HG02973 (cell line): ENCODE measurements around the gene AHSG.

Source experiments
- ATAC-seq: cut with Tn5 transposase; IDR thresholded peaks from one replicate; pipeline ENCODE4 v1.9.1; 2021; ENCODE audit warnings: moderate library complexity; ENCODE audit not compliant: unreplicated experiment

The AHSG gene

DNA sequence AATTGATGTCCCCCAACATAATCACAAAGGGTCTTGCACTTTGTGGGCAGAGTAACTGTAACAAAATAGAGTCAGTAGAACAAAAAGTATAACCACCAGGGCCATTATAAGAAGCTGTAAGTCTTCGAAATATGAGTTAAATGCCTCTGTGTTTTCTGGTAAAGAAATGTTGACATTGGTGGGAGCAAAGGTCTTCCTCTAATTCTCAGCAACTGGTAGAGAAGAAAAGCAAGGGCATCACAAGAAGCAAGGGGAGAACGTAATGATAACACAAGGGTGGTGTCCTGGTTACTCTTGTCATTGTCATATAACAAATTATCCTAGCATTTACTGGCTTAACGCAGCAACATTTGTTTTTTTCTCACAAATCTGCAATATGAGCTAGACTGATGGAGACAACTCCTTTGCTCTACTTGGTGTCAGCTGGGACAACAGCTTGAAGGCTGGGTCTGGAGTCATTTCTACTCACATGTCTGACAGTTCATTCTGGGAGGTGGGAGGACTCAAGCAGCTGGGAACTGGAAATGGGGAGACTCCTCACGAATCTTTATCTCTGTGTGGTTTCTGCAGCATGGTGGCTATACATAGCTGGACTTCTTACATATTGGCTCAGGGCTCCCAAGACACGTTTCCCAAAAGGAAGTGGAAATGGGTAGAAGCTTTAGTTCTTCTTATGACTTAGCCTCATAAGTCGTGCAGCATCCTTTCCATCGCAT, 22.1 kb upstream of the AHSG start:
- ATAC-seq: no peak

GRCh38 chr3:186592682-186593081, 20.2 kb upstream of the AHSG start:
- no peak for ATAC-seq

DNA sequence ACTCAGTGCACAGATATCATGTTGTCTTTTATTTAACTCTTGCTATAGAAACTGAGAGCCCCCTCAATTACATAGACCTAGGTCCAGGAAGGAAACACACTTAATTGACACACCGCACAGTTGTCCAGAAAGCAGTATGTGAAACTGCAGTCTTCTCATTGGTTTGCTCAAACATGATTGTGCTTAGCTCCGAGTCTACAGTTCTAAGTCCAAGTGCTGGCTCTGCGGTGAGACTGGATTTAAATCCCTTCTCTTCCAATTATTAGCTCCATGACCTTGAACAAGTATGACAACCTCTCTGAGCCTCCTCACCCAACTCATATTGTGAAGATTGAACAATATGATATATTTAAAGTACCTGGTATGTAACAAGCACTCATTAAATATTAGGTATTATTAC, 19.0 kb upstream of the AHSG start:
- no peak for ATAC-seq

DNA sequence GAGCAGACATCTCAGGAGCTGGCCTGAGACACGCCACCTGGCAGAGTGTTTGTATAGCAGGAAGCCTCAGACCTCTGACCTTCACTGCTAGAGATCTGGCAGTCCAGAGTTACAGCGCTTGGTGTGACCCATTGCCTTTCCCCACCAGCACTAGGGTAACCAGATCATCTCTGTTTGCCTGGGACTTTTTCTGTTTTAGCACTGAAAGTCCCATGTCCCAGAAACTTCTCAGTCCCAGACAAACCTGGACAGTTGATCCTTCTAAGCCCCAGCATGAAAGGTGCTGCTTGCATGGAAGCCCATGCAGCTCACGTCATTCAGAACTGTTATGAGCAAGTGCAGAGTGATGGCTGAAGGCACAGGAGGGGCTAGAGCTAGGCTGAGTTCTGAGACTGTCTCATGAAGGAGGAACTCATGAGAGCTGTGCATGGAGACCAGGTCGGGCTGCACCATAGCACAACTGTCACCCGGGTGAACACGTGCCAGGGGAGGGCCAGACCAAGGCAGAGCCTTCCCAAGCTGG, 18.2 kb upstream of the AHSG start:
- ATAC-seq: no peak

DNA sequence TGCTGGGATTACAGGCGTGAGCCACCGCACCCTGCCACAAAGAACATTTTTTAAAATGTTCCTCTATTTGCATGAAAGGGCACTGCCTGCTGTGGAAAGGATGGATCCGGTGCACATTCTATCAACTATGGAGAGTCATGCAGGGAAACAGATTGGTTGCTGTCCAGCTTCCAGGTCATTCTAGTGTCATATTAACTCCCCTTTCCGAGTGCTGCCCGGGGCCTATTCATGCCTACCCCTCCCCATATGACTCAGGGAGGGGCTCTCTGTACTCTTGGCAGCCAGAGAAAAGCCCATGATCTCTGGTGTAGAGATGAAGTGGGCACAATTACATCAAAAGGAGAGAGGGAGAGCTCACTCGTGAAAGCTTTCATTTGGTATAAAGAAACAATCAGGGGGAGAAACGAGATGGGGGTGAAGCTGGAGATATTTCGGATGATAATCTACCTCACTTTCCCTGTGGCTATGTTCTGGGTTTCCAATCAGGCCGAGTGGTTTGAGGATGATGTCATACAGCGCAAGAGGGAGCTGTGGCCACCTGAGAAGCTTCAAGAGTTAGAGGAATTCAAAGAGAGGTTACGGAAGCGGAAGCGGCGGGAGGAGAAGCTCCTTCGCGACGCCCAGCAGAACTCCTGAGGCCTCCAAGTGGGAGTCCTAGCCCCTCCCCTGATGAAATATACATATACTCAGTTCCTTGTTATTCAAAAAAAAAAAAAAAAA, 16.1 kb upstream of the AHSG start:
- no peak for ATAC-seq

GRCh38 chr3:186598108-186598784, 14.6 kb upstream of the AHSG start:
- no peak for ATAC-seq

GRCh38 chr3:186598794-186599141, 14.1 kb upstream of the AHSG start:
- ATAC-seq: no peak

- ATAC-seq: no peak
Measured at GRCh38 chr3:186599142-186599784, 13.6 kb upstream of the AHSG start.

- ATAC-seq: no peak
Measured at GRCh38 chr3:186599785-186600166, 13.1 kb upstream of the AHSG start.

GRCh38 chr3:186600896-186601295, 12.0 kb upstream of the AHSG start:
- no peak for ATAC-seq

DNA sequence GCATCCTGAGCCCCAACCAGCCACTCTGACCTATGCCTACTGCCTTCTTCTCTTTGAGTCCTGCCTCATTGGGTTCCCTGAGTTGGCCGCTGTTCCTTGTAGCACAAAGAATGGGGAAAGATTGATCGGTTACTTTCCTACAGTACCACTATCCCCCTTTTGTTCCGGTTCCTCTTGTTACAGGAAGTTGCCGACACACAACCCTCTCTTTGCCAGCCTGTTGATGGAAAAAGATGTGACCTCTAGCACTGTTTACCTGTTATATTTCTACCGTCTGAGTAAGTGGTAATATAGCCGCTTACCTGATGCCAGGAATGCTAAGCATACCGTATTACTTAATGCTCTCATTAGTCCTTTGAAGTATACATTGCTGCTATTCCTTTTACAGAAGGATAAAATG, 9.7 kb upstream of the AHSG start:
- no peak for ATAC-seq

GRCh38 chr3:186605078-186605477, 7.8 kb upstream of the AHSG start:
- ATAC-seq: no peak

- ATAC-seq: no peak
Measured at GRCh38 chr3:186605561-186606545, 7.0 kb upstream of the AHSG start.

GRCh38 chr3:186608624-186609215, 4.1 kb upstream of the AHSG start:
- no peak for ATAC-seq

- ATAC-seq: no peak
Measured at GRCh38 chr3:186609247-186609868, 3.5 kb upstream of the AHSG start.

DNA sequence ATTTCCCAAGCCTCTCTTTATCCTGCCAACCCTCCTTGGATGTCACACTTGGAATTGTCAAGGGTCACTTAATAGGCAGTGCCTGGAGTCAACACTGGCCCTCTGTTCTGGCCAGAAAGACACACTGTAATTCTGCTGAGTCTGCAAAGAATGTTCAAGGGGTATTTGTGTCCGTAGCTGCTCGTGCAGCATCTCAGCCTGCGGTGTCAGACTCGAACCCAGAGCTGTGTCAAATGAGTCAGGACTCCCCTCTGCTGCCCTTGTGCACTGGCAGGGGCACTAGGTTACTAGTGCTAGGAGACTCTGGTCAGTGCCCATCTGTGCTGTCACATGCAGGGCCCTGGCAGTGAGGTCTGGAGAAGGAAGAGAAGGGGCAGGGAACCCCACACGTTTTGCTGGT, 795 bp upstream of the AHSG start:
- no peak for ATAC-seq

DNA sequence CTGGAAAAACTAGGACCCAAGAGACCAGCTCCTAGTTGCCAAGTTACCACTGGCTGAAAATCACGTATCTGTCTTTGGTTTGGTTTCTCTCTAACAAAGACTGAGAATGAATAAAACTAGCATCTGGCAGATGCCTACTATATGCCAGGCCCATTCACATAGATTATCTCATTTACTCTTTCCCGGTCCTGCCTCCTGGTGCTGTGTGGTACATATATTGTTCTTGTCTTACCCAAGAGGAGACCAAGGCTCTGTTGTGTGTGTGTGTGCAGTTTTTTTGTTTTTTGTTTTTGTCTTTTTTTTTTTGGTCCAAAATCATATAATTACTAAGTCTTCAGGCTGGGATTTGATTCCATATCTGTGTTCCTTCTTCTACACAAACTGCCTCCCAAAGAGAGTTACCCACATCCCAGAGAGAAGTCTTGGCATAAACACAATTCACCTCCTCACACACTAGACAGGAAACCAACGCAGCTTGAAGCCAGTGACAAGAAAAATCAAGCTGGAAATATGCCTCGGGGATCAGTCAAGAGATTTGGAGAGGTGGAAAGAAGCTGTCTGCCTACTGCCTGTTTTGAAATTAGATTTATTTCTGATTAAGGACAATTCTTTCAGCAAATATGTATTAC, 891 bp downstream of the AHSG start:
- no peak for ATAC-seq

- ATAC-seq: no peak
Measured at GRCh38 chr3:186614266-186614596, 1.4 kb downstream of the AHSG start.
